Measurements from ENCODE around the gene RHPN2. TPM values are rescaled to one million over a fixed set of nuclear protein-coding genes. Genes with fewer than 3 reads are reported as not detected.

RHPN2 gene
- total RNA-seq: 18.4 TPM

DNA sequence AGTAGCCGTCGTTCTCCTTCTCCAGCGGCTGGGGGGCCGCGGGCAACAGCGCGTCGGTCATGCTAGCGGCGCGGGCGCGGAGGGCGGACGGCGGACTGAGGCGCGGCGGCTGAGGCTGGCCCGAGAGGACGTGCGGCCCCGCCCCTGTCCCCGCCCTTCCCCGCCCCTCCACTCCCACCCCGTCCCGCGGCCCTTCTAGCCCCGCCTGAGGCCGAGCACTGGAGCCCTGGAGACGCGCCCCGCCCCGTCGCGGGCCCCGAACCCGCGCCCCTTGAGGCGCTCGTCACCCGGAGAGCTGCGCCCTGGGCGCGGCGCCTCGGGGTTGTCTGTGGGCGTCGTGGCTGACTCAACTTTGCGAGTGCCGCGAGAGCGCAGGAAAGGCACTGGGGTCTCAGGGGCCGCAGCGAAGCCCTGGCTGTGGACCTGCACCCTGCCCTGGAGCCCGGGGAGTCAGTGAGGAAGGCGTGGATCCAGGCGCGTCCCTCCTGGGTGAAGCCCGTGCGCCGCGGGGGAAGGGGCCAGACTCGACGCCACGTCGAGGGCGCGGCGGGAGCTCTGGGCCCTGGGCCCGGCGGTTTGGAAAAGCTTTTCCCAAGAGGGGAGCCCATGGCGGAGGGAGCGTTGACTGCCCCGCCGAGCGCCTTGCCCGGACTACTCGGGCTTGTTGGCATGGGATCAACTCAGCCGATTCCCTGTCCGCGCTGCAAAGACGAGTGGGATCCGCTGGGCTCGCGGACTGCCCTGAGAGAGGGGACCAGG is at the start of gene RHPN2:
RHPN2 (minus strand) TSS at position 97 of the 759 bp plus-strand sequence; CDS start at position 61, 36 bp downstream.
- DNase-seq (ENCODE audit: low spot score): peak; percentile 62

DNA sequence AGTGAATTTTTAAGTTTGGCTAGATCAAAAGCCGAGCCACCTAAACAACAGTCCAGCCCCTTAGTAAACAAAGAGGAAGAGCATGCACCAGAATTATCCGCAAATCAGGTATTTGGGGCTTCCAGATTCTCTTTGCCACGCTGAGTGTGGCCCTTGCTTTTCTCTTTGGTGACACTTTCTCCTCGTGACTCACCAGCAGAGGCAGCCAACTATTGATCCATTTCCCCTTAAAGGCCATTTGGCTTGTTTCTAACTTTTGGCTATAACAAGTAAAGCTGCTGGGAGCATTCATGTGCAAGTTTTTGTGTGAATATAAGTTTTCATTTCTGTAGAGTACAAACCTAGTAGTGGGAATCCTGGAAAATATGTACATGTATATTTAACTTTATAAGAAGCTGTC is 49.6 kb upstream of the RHPN2 start:
- DNase-seq (ENCODE audit: low spot score): no peak

DNA sequence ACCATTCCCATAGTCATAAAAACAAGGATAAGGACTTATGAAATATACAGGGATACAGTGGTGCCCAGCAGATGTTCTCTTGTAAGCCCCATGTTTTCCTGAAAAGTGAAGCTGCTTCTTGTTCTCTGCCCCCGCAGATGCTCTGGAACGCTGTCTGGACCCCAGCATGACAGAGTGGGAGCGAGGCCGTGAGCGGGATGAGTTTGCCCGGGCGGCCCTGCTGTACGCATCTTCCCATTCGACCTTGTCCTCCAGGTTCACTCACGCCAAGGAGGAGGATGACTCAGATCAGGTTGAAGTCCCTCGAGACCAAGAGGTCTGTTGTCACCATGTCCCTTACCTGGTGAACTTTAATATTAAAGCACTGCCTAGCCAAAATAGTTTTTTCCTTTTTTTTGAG is 46.9 kb upstream of the RHPN2 start:
- no peak for DNase-seq (ENCODE audit: low spot score)

DNA sequence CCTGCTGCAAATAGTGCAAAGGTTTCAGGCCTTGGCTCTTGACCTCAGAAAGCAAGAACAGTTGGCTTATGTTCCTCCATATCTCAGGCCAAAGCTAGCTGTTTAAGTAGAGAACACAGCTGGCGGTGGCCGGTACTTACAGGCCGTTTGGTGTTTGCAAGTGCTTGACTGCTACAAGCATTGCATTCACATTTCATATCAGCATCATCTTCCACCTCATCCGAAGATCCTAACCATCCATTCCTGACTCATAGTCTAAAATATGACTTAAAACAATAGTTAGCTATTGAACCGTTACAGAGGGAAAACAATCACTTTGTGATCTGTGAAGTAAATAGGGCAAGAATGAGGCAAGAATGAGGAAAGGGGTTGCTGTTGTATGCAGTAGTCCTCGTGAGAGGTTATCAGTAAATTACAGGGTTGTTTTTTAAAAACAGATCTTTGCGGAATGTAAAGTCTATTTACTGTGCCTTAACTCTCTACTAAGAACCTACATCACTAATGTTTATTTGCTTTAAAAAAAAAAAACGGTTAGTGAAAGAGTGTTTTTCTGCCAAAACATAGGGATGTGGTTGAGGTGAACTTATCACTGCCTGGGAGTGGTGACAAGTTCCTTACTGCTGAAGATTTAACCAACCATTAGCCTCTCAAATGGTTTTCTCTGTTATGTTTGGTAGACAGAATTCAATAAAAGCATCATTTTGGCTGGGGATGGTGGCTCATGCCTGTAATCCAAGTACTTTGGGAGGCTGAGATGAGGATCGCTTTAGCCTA is 45.6 kb upstream of the RHPN2 start:
- DNase-seq (ENCODE audit: low spot score): no peak

DNA sequence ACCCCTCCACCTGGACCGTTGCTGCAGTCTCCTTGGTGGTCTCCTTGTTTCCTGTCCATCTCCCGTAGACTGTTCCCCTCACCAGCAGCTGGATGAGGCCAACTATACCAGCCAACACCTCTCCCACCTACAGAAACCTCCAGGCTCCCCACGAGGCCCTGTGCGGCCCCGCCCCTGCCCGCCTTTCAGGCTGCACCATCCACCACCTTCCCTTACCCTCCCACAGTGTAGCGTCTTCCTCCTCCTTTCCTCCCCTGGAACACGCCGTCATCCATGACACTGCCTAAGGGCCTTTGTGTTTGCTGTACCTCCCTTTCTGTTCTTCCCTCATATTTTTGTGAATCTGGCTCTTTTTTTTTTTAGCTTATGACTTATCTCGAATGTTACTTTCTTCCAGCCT is 43.5 kb upstream of the RHPN2 start:
- DNase-seq (ENCODE audit: low spot score): no peak

DNA sequence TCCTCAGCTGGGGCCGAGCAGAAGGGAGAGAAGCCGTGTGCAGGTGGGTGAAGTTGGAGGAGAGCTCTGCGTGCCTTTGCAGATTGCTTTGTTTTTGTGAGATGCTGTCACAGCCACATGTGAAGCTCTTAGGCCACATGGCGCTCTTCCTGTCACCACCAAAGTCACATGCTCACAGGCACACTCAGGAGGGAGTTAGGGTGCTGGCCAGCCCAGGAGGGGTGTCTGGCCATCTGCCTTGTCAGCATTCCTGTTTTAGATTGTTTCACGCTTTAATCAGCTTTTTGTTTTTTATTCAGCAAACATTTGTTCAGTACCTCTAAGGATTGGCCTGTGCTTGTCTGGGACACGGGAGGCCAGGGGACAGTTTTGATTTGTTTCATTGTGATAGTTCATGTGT is 38.2 kb upstream of the RHPN2 start:
- DNase-seq (ENCODE audit: low spot score): no peak

DNA sequence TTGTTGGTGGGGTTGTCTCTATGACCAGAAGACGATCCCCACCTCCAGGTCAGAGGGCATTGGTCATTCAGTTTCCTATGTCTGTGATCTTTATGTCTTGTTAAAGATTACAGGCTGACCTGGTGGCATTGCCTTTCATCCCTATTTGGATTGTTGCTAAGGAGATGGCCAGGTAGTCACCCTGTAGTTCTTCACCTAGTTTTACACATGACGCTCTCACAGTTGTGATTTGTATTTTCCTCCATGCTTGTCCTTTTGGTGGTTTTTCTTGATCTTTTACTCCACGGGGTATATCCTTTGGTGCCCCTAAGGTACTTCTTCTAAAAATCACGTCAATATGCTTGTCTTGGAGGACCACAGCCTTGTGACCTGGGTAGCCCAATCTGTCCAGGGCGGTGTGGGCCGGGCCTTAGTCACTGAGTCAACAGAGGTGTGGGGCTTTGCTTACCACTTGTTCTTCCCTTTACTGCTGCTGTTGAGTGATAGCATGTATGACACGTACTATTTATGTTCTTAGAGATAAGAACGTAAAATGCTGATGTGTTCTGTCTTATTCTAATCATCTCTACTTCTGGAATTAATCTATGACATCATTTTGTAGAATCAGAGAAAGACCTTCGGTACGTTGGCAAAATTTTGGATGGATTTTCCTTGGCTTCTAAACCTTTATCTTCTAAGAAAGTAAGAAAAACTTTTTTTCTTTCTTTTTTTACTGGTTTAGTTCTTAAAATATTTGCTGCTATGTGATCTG is 36.4 kb upstream of the RHPN2 start:
- no peak for DNase-seq (ENCODE audit: low spot score)

DNA sequence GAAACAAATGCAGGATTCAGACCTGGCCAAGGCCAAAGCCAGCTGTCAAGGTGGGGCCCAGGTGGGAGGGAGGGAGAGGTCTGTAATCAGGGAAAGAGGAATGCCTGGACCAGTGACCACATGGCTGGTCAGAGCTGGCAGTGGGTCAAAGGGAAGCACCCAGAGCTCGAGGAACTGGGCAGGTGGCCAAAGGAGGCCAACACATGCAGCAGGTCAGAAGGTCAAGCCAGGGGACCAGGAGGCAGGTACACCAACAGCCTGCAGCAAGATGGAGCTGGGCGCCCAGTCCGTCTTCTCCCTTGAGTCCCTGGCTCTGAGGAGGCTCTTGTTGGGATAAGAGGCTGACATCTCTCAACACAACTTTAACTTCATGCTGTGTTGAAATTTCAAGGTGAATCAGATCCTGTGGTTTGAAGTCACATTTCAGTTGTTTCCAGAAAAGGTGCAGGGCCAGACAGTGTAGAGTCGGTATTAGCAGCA is 33.4 kb upstream of the RHPN2 start:
- no peak for DNase-seq (ENCODE audit: low spot score)

DNA sequence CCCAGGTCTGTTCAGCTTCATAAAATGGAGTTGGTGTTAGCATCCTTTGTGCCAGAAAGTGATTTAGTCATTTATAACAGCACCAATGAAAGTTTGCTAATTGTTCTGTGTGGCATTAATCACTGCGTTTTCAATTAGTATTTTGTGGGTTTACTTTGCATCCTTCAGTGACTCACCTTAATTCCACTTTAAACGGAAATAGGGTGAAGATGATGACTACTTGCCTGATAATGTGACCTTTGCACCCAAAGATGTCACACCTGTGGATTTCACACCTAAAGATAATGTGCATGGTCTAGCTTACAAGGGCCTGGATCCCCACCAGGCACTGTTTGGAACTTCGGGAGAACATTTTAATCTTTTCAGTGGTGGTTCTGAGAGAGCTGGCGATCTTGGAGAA is 31.3 kb upstream of the RHPN2 start:
- DNase-seq (ENCODE audit: low spot score): no peak

DNA sequence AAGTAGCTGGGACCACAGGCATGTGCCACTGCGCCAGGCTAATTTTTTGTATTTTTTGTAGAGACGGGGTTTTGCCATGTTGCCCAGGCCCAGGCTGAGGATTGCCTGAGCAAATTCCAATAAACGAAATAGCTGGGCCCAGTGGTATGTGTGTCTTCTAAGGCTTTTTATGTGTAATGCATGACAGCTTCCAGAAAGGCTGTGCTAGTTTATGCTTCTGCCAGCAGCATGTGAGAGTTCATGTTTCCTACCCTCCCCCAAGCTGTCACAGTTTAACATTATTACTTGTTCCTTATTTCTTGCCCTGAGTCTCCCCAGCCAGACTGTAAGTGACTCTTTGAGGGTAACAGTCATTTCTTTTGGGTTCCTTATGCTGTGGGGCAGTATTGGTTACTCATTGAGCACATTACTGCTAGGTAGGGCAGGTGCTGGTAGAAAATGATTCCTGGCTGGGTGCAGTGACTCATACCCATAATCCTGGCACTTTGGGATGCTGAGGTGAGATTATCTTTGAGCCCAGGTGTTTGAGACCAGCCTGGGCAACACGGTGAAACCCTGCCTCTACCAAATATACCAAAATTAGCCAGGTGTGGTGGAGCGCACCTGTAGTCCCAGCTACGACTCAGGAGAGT is 29.9 kb upstream of the RHPN2 start:
- DNase-seq (ENCODE audit: low spot score): no peak

DNA sequence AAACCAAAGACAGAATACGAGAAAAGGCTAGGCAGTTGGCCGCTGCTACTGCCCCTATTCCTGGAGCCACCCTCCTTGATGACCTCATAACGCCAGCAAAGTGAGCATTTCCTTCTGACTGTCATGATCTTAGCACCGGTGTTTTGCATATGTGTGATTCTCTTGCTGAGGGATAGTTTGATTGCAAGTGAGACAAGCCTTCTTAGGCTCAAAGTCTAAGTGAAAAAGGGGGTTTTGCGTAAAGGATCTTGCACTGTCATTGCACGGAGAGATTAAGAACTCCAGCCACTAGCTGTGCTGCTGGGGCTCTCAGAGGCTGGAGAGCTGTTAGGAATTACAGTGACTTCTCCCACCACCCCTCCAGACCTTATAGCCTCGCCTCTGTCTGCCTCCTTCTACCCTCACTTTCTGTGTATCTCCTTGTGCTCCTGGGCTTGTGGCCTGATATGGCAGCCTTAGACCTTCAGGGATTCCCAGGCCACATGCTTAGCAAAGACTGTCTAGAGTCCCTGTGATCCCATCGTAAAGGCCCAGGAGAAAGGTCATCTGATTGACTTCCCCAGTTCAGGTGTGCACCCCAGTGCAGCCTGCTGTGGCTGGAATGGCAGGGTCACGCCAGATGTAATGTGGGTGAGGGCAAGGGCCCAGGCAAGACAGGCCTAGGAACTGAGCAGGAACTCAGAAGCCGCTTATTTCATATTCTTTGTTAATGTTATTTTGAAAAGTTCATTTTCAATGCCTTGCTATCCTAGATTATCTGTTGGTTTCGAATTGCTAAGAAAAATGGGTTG is 28.9 kb upstream of the RHPN2 start:
- DNase-seq (ENCODE audit: low spot score): no peak

DNA sequence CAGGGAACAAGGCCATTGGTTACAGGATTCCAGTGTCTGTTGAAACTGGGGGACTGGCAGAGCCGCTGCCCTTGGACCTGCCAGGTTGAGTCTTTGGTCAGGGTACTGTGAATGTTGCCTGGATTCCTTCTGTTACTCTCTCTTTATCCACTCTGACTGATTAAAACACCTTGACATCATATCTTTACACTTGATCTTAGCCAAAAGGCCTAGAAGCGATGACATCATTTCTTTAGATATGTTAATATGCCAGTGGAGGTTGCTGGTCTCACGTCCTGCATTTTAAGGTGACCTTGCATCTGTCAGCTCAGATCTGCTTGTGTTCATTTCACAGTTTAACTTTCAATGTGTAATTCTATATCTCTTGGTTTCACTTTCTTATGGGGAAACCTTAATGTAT is 25.5 kb upstream of the RHPN2 start:
- DNase-seq (ENCODE audit: low spot score): no peak

DNA sequence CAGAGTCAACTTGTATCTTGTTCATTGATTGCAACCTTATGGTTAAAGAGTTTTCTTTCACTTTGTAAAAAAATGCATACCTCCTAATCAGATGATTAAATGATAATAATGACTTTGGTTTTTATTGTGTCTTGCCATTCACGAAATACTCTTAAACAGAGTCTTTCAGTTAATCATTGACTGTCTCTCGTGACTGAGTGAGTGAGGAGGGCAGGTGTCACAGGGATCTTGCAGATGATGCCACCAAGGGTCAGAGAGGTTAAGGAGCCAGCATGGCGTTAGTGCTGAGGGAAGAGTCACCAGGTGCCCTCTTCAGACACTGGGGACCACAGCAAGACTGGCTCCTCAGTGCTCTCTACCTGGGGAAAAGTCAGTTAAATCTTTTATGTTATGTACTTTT is 24.3 kb upstream of the RHPN2 start:
- DNase-seq (ENCODE audit: low spot score): no peak

DNA sequence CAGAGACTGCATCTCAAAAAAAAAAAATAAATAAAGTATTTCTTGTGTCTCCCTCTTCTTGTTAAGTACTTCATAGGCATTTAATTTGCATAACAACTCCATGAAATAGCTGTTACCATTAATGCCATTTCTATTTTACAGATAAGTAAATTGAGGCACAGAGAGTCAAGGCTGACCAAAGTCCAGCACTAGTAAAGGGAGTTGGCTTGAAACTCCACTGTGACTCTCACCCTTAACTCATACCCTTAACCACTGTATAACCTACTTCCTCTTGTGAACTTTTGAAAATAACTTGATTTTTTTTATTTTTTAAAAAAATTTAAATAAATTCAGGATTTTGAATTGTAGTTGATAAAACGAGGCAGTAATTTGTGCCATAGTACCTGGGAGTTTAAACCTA is 22.3 kb upstream of the RHPN2 start:
- no peak for DNase-seq (ENCODE audit: low spot score)

DNA sequence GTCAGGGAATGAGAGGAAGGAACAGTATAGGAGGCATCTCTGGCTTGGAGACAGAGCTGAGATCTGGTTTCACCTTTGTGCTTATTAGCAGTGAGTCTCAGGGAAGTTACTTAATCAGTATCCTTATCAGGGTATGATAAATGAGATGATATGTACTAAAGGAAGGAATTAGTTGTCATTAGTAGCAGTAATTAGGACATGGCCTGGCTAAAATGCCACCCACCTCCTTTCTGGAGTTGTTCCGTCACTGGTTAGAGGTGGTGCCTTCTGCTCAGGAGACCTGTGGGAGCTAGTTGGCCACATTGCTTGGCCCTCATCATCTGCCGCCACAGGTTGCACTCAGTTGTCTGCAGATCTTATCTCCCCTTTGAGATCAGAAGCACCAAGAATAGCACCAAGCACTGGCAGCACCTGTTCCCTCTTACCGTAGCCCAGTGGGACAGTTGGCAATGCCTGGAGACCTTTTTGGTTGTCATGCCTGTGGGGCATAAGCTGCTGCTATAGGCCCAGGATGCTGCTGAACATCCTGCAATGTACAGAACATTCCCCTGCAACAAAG is 21.0 kb upstream of the RHPN2 start:
- no peak for DNase-seq (ENCODE audit: low spot score)

DNA sequence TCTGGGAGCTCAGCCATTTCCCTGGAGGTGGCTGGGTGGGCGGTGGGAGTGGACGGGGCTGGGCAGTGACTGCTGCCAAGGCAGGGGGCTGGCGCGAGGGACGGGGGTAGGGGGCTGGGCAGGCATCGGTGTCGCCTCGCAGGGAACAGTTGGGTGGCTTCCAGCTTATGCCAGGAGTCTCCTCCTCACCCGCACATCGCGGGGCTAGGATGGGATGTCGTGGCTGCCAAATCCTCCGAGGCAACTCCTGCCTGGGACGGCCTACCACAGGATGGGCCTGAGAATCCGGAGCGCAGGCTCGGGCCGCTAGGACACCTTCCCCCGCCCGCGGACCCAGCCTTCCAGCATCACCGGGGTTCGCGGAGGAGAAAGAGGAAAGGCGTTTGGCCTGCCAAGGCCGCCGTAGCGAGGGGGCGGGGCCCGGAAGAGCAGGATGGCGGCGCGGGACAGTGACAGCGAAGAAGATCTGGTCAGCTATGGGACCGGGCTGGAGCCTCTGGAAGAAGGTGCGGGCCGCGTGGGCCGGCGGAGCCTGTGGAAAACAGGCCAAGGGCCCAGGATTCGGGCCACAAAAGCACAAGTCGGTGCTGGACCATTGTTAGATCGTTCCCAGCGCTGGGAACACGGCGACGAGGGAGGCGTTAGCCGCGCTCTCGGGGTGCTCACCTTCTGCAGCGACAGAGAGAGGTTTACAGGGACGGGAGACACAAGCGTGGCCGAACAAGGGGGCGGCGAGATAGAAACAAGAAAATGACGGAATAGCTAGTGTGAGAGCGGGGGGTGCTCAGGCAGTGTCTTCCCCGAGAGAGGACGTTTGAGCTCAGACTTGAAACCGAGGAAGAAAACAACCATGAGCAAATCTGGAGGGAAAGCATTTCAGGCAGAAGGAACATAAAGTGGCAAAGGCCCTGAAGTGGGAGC is 16.3 kb upstream of the RHPN2 start, which contains the start of gene GPATCH1:
GPATCH1 (plus strand) TSS at position 421 of the 921 bp plus-strand sequence; CDS start at position 434, 13 bp downstream.
- peak; percentile 85 for DNase-seq (ENCODE audit: low spot score)

DNA sequence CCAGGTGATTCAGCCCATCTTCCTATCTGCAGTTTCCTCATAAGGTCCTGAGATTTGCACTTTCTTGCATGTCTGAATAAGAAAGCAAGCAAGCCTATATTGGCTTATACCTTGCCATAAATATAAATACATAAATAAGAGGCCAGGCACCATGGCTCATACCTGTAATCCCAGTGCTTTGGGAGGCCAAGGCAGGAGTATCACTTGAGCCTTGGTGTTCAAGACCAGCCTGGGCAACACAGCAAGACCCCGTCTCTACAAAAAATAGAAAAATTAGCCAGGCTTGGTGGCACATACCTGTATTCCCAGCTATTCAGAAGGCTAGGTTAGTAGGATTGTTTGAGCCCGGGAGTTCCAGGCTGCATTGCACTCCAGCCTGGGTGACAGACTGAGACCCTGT is 10.8 kb upstream of the RHPN2 start:
- DNase-seq (ENCODE audit: low spot score): no peak

DNA sequence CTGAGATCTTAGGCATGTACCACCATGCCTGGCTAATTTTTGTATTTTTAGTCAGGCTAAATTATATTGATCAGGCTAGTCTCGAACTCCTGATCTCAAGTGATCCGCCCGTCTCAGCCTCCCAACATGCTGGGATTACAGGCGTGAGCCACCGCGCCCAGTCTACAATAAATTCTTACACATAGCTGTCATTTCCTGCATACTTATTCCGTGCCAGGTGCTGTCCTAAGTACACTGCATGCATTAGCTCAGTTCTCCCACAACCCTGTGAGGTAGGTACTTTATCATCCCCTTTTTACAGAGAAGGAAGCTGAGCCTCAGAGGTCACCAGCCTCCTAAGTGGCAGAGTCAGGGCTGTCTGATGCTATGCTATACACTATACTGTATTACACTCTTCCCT is 7.2 kb upstream of the RHPN2 start:
- no peak for DNase-seq (ENCODE audit: low spot score)

DNA sequence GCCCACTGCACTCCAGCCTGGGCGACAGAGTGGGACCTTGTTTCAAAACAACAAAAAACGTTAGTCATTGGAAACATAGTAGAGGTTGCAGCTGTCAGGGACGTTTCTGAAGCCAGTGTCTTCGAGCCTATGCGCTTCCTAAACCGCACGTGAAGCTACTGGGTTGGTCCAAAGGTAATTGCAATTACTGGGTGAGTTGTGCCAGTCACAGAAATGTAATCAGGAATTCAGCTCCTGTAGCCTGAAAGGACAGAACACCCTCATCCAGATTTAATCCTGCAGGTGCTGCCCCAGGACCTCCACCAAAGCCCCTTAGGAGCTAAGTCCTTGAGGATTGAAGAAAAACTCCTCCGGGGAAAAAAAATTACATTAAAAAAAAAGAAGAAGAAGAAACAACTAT is 2.4 kb upstream of the RHPN2 start:
- DNase-seq (ENCODE audit: low spot score): no peak

DNA sequence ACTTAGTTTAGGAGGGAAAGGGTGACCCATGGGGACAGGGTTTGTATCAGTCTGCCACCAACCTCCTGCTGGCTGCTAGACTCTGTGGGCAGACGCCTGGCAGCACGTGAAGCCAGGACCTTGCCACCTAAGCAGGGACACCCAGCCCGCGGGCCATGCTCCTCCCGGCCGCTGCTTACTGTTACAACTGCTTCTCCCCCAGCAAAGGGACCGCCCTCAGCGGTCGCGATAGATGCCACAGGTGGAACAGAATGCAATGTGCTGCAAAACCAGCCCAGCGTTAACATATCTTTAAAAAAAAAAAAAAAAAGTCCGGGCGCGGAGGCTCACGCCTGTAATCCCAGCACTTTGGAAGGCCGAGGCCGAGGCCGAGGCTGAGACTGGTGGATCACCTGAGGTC is 1.9 kb upstream of the RHPN2 start:
- DNase-seq (ENCODE audit: low spot score): no peak

All from ureter (tissue), 1 donor.